SK-N-SH (cell line): ENCODE results near the gene DNAJB12. TPM values are rescaled to one million over a fixed set of nuclear protein-coding genes. Genes with fewer than 3 reads are reported as not detected.
A peak's percentile ranks its signal among the peaks of the same experiment; 100 is the strongest.

Experiments
- CTCF ChIA-PET: fragments of 300-600, 350-600 bp; formaldehyde crosslinking; extraction: SDS; loops from one replicate; lab custom pipeline; 2021; lab: Yijun Ruan, JAX
- POLR2A ChIA-PET: fragments of 350-600 bp; sonication (Branson Sonifier 250); formaldehyde crosslinking; extraction: SDS; loops from one replicate; lab custom pipeline; 2020; ENCODE audit warnings: antibody characterized with exemption, inconsistent platforms; lab: Yijun Ruan, JAX
- DNase-seq: peaks from one replicate; pipeline ENCODE4 v3.0.0; 2012
- H2AFZ ChIP-seq: fragments of 200-600 bp; sonication (generic); 2 replicates; pipeline ENCODE4 v1.8.1; 2016; ENCODE audit warnings: antibody characterized with exemption, mild to moderate bottlenecking, low read depth
- H3F3A ChIP-seq: fragments of 200-600 bp; sonication (generic); replicated peaks from 2 replicates; pipeline ENCODE3; 2016; ENCODE audit warnings: antibody characterized with exemption, mild to moderate bottlenecking; ENCODE audit not compliant: insufficient read depth
- H3K27ac ChIP-seq, 2 experiments: fragments of 200-500 bp in 1 of 2; fragments of 200-600 bp in 1 of 2; sonication (Bioruptor generic) in 1 of 2; sonication (generic), shearing (Covaris generic) in 1 of 2; 2 replicates each; pipeline versions ENCODE4 v1.5.1 to v1.6.1; 2014 to 2016; ENCODE audit warnings: low read depth in 2 of 2, inconsistent platforms in 1 of 2, low read length in 1 of 2, mild to moderate bottlenecking in 1 of 2, mixed read lengths in 1 of 2
- H3K27me3 ChIP-seq: fragments of 200-600 bp; sonication (generic), shearing (Covaris generic); 2 replicates; pipeline ENCODE4 v1.6.1; 2016; ENCODE audit warnings: mixed run types; ENCODE audit not compliant: insufficient read depth
- H3K36me3 ChIP-seq, 2 experiments: fragments of 200-500 bp in 1 of 2; fragments of 200-600 bp in 1 of 2; sonication (Bioruptor generic) in 1 of 2; sonication (generic) in 1 of 2; replicated peaks in 1 of 2; 2 replicates each; pipeline versions ENCODE3 to v1.5.1; 2014 to 2016; ENCODE audit warnings: low read length in 1 of 2, mild to moderate bottlenecking in 1 of 2; ENCODE audit not compliant: insufficient read depth in 2 of 2, control insufficient read depth in 1 of 2
- H3K4me1 ChIP-seq, 2 experiments: fragments of 200-500 bp in 1 of 2; fragments of 200-600 bp in 1 of 2; sonication (Bioruptor generic) in 1 of 2; sonication (generic), shearing (Covaris generic) in 1 of 2; 2 replicates each; pipeline versions ENCODE4 v1.5.1 to v1.6.1; 2014 to 2016; ENCODE audit warnings: low read depth in 1 of 2, low read length in 1 of 2, mixed run types in 1 of 2; ENCODE audit not compliant: insufficient read depth in 2 of 2, control insufficient read depth in 1 of 2
- H3K4me2 ChIP-seq: fragments of 200-600 bp; sonication (generic), shearing (Covaris generic); 2 replicates; pipeline ENCODE4 v1.6.1; 2017; ENCODE audit warnings: mixed run types
- H3K4me3 ChIP-seq, 2 experiments: fragments of 200-500 bp in 1 of 2; fragments of 200-600 bp in 1 of 2; sonication (Bioruptor generic) in 1 of 2; sonication (generic), shearing (Covaris generic) in 1 of 2; 2 replicates each; pipeline versions ENCODE4 v1.5.1 to v1.8.1; 2014 to 2016; ENCODE audit warnings: low read depth in 2 of 2, inconsistent platforms in 1 of 2, low read length in 1 of 2, mild to moderate bottlenecking in 1 of 2, mixed read lengths in 1 of 2, moderate library complexity in 1 of 2
- H3K79me2 ChIP-seq: fragments of 200-600 bp; sonication (generic); 2 replicates; pipeline ENCODE4 v1.8.1; 2017; ENCODE audit warnings: mild to moderate bottlenecking; ENCODE audit not compliant: insufficient read depth
- H3K9ac ChIP-seq: fragments of 200-600 bp; sonication (generic); 2 replicates; pipeline ENCODE4 v1.6.1; 2017; ENCODE audit warnings: mixed run types
- H3K9me2 ChIP-seq: fragments of 200-600 bp; sonication (generic); 2 replicates; pipeline ENCODE4 v1.6.1; 2017; ENCODE audit warnings: mixed run types
- H3K9me3 ChIP-seq: fragments of 200-600 bp; sonication (generic); 2 replicates; pipeline ENCODE4 v1.6.1; 2017; ENCODE audit warnings: mixed run types, mild to moderate bottlenecking, moderate library complexity
- H4K20me1 ChIP-seq: fragments of 200-600 bp; sonication (generic); 2 replicates; pipeline ENCODE4 v1.6.1; 2017; ENCODE audit warnings: mild to moderate bottlenecking, mixed run types; ENCODE audit not compliant: insufficient read depth
- ELF1 ChIP-seq: IDR thresholded peaks from 2 replicates; pipeline ENCODE4 v1.4.0; 2012
- GABPA ChIP-seq: IDR thresholded peaks from 2 replicates; pipeline ENCODE4 v1.4.0; 2012; ENCODE audit warnings: low read depth, mild to moderate bottlenecking
- IRF3 ChIP-seq: fragments of 150-350 bp; IDR thresholded peaks from 2 replicates; pipeline ENCODE4 v1.6.1; 2016; ENCODE audit warnings: mild to moderate bottlenecking, low read depth, low read length
- JUND ChIP-seq: IDR thresholded peaks from 2 replicates; pipeline ENCODE4 v1.4.0; 2012
- MAX ChIP-seq: IDR thresholded peaks from 2 replicates; pipeline ENCODE4 v1.4.0; 2012; ENCODE audit warnings: low read depth
- NFIC ChIP-seq: IDR thresholded peaks from 2 replicates; pipeline ENCODE4 v1.4.0; 2012; ENCODE audit warnings: borderline replicate concordance
- NRF1 ChIP-seq: IDR thresholded peaks from 2 replicates; pipeline ENCODE4 v1.6.1; 2012; ENCODE audit warnings: low read depth, mild to moderate bottlenecking, low read length
- POLR2AphosphoS5 ChIP-seq: IDR thresholded peaks from 2 replicates; pipeline ENCODE4 v1.6.1; 2012; ENCODE audit warnings: low read depth, low read length
- SMC3 ChIP-seq: IDR thresholded peaks from 2 replicates; pipeline ENCODE4 v1.6.1; 2012; ENCODE audit warnings: low read depth, low read length, improper control_type of control experiment
- TCF12 ChIP-seq: IDR thresholded peaks from 2 replicates; pipeline ENCODE4 v1.4.0; 2012
- YY1 ChIP-seq: IDR thresholded peaks from 2 replicates; pipeline ENCODE4 v1.4.0; 2012; ENCODE audit warnings: low read depth, mild to moderate bottlenecking
- ZBTB33 ChIP-seq: IDR thresholded peaks from 2 replicates; pipeline ENCODE4 v1.4.0; 2012; ENCODE audit warnings: low read depth, borderline replicate concordance
- WGBS: methylation state at CpG from one replicate; pipeline ENCODE4 v1.1.6; 2017; ENCODE audit warnings: low lambda C conversion rate; 5-methylcytosine and 5-hydroxymethylcytosine counted together
- polyA plus RNA-seq, 3 experiments: library from polyadenylated mRNA; depleted of rRNA; stranded (reverse); fragments of >200 nt; gene quantifications; 2 replicates each; pipeline ENCODE4 v1.2.3, GENCODE V29; 2012
- TF ChIP-seq, protein P1 (sequence below): fragments of 150-350 bp; IDR thresholded peaks from 2 replicates; pipeline ENCODE4 v1.6.1; 2017; ENCODE audit warnings: antibody characterized with exemption, low read length, low read depth, borderline replicate concordance

Gene DNAJB12
- polyA plus RNA-seq, 1 of the 3 experiments (the other 2 are of a cell fraction): 25.8 TPM

DNA sequence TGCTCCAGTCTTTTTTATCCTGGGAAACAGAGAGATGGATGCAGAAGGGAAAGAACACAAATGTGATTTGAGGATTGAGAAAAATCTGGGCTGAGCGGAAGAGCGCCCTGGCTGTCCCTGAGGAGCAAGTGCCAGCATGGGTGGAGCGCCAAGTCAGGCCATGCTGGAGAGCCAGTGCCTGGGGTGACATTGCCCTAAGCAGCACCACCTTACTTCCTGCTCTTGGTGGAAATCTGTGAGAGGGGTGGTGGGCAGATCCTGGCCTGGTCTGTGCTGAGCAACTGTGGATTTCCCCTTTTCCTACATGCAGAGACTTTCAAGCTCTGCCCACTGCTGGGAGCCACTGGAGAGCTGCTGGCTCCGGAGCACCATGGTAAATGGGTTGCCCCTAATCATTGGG is 44.1 kb downstream of the DNAJB12 start:
- DNase-seq: no peak
- no peaks in the 10 kb centered on the region for H3K36me3 ChIP-seq
- peaks cover 11 to 37% of the 10 kb centered on the region in 2 experiments; a peak in 2 of 4 replicates for H3K4me1 ChIP-seq
- no peak for TF ChIP-seq NRF1
- TF ChIP-seq JUND: no peak
- TF ChIP-seq GABPA: no peak
- no peak for TF ChIP-seq NFIC
- TF ChIP-seq YY1: no peak
- TF ChIP-seq POLR2AphosphoS5: no peak
- TF ChIP-seq MAX: no peak
- TF ChIP-seq SMC3: no peak
- H3K9me2 ChIP-seq: no peaks in the 10 kb centered on the region
- no peaks in the 10 kb centered on the region for H3K27me3 ChIP-seq
- H2AFZ ChIP-seq: no peak overlapping the region
- H3K27ac ChIP-seq: peak overlapping the region in 1 of 2 experiments; percentile 35; a peak in 2 of 4 replicates
- no peak overlapping the region for H3K4me2 ChIP-seq
- 91% methylated on average over 4 of the region's 4 CpGs for WGBS
- no peaks in the 10 kb centered on the region for H4K20me1 ChIP-seq
- no peak overlapping the region for H3K4me3 ChIP-seq
- H3F3A ChIP-seq: peaks cover 2% of the 10 kb centered on the region
- CTCF ChIA-PET: interaction anchor here (1.8 to 1.9 kb wide), 2 partner anchors 10 to 36 kb away, joined by 4 to 10 read pairs; partner anchors contain the start of gene DDIT4
- H3K9ac ChIP-seq: no peak overlapping the region
- H3K79me2 ChIP-seq: no peaks in the 10 kb centered on the region
- POLR2A ChIA-PET: interaction anchor here (1.1 kb wide), 1 partner anchor 36 kb away, joined by 3 read pairs; no protein-coding TSS in a partner anchor
- no peaks in the 10 kb centered on the region for H3K9me3 ChIP-seq

DNA sequence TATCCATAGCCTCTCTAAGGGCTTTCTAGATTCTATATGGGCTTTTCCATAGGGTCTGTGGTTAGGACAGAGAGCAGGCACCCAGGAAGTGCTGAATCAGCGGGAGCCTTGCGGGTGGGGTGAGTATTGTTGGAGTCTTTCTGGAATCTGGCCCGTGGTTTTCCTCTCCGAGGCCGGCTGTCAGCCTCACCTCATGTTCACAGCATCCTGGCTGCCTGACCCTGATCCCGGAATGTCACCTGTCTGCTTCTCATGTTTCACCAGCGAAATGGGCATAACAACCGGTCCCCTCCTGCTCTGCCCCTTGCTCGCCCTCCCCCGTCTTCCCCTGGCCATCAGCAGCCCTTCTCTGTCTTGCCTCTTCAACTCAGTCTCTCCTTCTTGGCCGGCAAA is 44.5 kb downstream of the DNAJB12 start:
- DNase-seq: no peak
- CTCF ChIA-PET: no interaction called here
- Histone ChIP-seq H3K79me2 (no peaks in the 10 kb centered on the region), H3K4me2 (no peak overlapping the region), H3K4me1 (peaks cover 9 to 33% of the 10 kb centered on the region in 2 experiments; a peak in 2 of 4 replicates), H3K9ac (no peak overlapping the region), H2AFZ (no peak overlapping the region), H4K20me1 (no peaks in the 10 kb centered on the region), H3K9me3 (no peaks in the 10 kb centered on the region), H3F3A (no peaks in the 10 kb centered on the region), H3K36me3 (no peaks in the 10 kb centered on the region), H3K9me2 (no peaks in the 10 kb centered on the region), H3K27ac (peak overlapping the region in 1 of 2 experiments; percentile 35; a peak in 2 of 4 replicates), H3K4me3 (no peak overlapping the region), H3K27me3 (no peaks in the 10 kb centered on the region)
- WGBS: 89% methylated on average over 6 of the region's 11 CpGs
- POLR2A ChIA-PET: interaction anchor here (1.1 to 2.0 kb wide), 3 partner anchors 10 to 37 kb away, joined by 3 to 7 read pairs (median 4); no protein-coding TSS in a partner anchor
- TF ChIP-seq NRF1: no peak
- TF ChIP-seq, protein P1, sequence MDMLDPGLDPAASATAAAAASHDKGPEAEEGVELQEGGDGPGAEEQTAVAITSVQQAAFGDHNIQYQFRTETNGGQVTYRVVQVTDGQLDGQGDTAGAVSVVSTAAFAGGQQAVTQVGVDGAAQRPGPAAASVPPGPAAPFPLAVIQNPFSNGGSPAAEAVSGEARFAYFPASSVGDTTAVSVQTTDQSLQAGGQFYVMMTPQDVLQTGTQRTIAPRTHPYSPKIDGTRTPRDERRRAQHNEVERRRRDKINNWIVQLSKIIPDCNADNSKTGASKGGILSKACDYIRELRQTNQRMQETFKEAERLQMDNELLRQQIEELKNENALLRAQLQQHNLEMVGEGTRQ: no peak
- peak; percentile 11; the same call in 1 of the 2 replicates for TF ChIP-seq TCF12
- TF ChIP-seq ELF1: no peak
- TF ChIP-seq IRF3: no peak
- no peak for TF ChIP-seq ZBTB33
